Trophoblast cell (in vitro differentiated cells and primary cell): ENCODE results near the gene TRUB1.

Experiments used
- DNase-seq, 2 donors: peaks; one replicate each; pipeline ENCODE4 v3.0.0-alpha.2; 2016
- H2AFZ ChIP-seq: 2 replicates; pipeline ENCODE4 v1.6.1; 2013; ENCODE audit warnings: low read length, moderate library complexity, mild to moderate bottlenecking; ENCODE audit not compliant: insufficient read depth, poor library complexity
- H2AK5ac ChIP-seq: 2 replicates; pipeline ENCODE4 v1.6.1; 2013; ENCODE audit warnings: mild to moderate bottlenecking, low read length
- H2BK120ac ChIP-seq: 2 replicates; pipeline ENCODE4 v1.6.1; 2013; ENCODE audit warnings: low read length, mild to moderate bottlenecking, moderate library complexity; ENCODE audit not compliant: insufficient read depth, poor library complexity
- H2BK12ac ChIP-seq: 2 replicates; pipeline ENCODE4 v1.6.1; 2013; ENCODE audit warnings: mild to moderate bottlenecking, low read length, moderate library complexity
- H2BK5ac ChIP-seq: 2 replicates; pipeline ENCODE4 v1.6.1; 2013; ENCODE audit warnings: low read length, low read depth, moderate library complexity, mild to moderate bottlenecking; ENCODE audit not compliant: poor library complexity
- H3K14ac ChIP-seq: 2 replicates; pipeline ENCODE4 v1.6.1; 2013; ENCODE audit warnings: mild to moderate bottlenecking, low read length
- H3K18ac ChIP-seq: 2 replicates; pipeline ENCODE4 v1.6.1; 2013; ENCODE audit warnings: mild to moderate bottlenecking, low read length
- H3K23ac ChIP-seq: 2 replicates; pipeline ENCODE4 v1.6.1; 2013; ENCODE audit warnings: low read length
- H3K27ac ChIP-seq: 2 replicates; pipeline ENCODE4 v1.5.1; 2013; ENCODE audit warnings: low read depth, mild to moderate bottlenecking, inconsistent platforms, low read length, moderate library complexity
- H3K27me3 ChIP-seq: 2 replicates; pipeline ENCODE4 v1.6.1; 2013; ENCODE audit warnings: inconsistent platforms, mild to moderate bottlenecking, low read length, moderate library complexity; ENCODE audit not compliant: insufficient read depth
- H3K36me3 ChIP-seq, 2 experiments: 1 replicate in 1 of 2; 2 replicates in 1 of 2; pipeline ENCODE4 v1.6.1; 2013; ENCODE audit warnings: low read length in 2 of 2, mild to moderate bottlenecking in 2 of 2, moderate library complexity in 1 of 2; ENCODE audit not compliant: insufficient read depth in 2 of 2, control insufficient read depth in 1 of 2
- H3K4ac ChIP-seq: 2 replicates; pipeline ENCODE4 v1.6.1; 2013; ENCODE audit warnings: low read depth, mild to moderate bottlenecking, low read length, moderate library complexity
- H3K4me1 ChIP-seq, 2 experiments: 1 replicate in 1 of 2; 2 replicates in 1 of 2; pipeline ENCODE4 v1.6.1; 2013; ENCODE audit warnings: low read length in 2 of 2, mild to moderate bottlenecking in 2 of 2, moderate library complexity in 1 of 2; ENCODE audit not compliant: insufficient read depth in 2 of 2, control insufficient read depth in 1 of 2
- H3K4me2 ChIP-seq: 2 replicates; pipeline ENCODE4 v1.6.1; 2013; ENCODE audit warnings: inconsistent platforms, mild to moderate bottlenecking, low read length, moderate library complexity
- H3K4me3 ChIP-seq: 2 replicates; pipeline ENCODE4 v1.5.1; 2013; ENCODE audit warnings: mild to moderate bottlenecking, low read depth, low read length, inconsistent platforms
- H3K79me1 ChIP-seq: one replicate; pipeline ENCODE4 v1.6.1; 2013; ENCODE audit warnings: low read length
- H3K79me2 ChIP-seq: 2 replicates; pipeline ENCODE4 v1.6.1; 2013; ENCODE audit warnings: low read length, mild to moderate bottlenecking; ENCODE audit not compliant: control insufficient read depth, insufficient read depth, poor library complexity
- H3K9ac ChIP-seq: 2 replicates; pipeline ENCODE4 v1.6.1; 2013; ENCODE audit warnings: mild to moderate bottlenecking, low read length
- H3K9me3 ChIP-seq: 2 replicates; pipeline ENCODE4 v1.6.1; 2013; ENCODE audit warnings: low read depth, mild to moderate bottlenecking, control low read depth, inconsistent platforms, low read length; ENCODE audit not compliant: insufficient read depth
- H4K12ac ChIP-seq: 2 replicates; pipeline ENCODE4 v1.6.1; 2013; ENCODE audit warnings: low read depth, mild to moderate bottlenecking, low read length, moderate library complexity
- H4K8ac ChIP-seq: 2 replicates; pipeline ENCODE4 v1.6.1; 2013; ENCODE audit warnings: low read depth, mild to moderate bottlenecking, low read length, moderate library complexity
- H4K91ac ChIP-seq: one replicate; pipeline ENCODE4 v1.6.1; 2013; ENCODE audit warnings: low read depth, mild to moderate bottlenecking, low read length, moderate library complexity
- WGBS: extraction: QIAGEN DNeasy Blood & Tissue Kit; methylation state at CpG from one replicate; pipeline ENCODE4 v1.1.7; 2013; ENCODE audit warnings: missing lambda C conversion rate; ENCODE audit not compliant: insufficient read length, insufficient coverage; ENCODE audit errors: extremely low coverage; 5-methylcytosine and 5-hydroxymethylcytosine counted together

TRUB1 gene

DNA sequence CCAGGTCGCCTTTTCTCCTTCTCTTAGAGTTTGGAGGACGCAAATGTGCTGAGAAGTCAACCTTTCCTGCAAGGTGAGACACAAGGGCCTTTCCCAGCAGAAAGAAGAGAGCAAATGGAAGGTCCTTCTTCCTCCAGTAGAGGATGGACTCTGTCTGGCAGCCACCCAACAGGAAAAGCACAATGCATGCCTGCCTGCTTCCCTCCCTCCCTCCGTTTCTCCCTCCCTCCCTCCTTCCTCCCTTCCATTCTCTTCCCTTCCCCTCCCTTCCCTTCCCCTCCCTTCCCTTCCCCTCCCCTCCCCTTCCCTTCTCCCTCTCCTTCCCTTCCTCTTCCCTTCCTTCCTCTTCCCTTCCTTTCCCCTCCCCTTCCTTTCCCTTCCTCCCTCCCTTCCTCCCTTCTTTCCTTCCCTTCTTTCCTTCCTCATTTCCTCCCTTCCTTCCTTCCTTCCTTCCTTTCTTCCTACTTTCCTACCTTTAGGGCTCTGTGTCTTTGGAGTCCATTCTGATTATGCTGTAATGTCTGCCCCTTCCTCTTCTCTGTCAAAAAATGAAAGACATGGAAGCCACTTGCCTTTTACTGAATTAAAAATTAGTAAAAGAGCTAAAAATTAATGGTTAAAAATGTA lies 66.4 kb downstream of the TRUB1 start:
- H2BK120ac ChIP-seq, result no peak overlapping the region

DNA sequence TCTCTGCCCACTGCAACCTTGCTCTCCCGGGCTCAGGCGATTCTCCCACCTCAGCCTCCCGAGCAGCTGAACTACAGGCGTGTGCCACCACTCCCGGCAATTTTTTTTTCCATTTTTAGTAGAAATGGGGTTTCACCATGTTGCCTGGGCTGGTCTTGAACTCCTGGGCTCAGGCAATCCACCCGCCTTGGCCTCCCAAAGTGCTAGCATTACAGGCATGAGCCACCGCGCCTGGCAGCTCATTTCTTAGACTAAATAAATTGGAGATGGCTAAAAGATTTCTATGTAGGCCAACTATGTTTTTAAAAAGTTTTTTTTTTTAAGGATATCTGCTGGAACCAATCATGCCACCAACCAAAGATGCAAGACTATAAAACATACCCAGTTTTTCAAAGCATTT lies 67.8 kb downstream of the TRUB1 start:
- no peak overlapping the region for H2AK5ac ChIP-seq
- H3K14ac ChIP-seq, result no peak overlapping the region
- H3K9ac ChIP-seq, result no peak overlapping the region
- no CpG with 5 or more reads among the region's 8 CpGs for WGBS
- no peak overlapping the region for H3K23ac ChIP-seq
- H3K27ac ChIP-seq, result no peak overlapping the region
- DNase-seq, result no peak
- no peaks in the 10 kb centered on the region for H3K79me1 ChIP-seq
- no peaks in the 10 kb centered on the region for H3K27me3 ChIP-seq
- no peaks in the 10 kb centered on the region for H3K4me1 ChIP-seq
- H4K91ac ChIP-seq, result no peak overlapping the region
- no peak overlapping the region for H3K4me2 ChIP-seq
- no peak overlapping the region for H2AFZ ChIP-seq
- no peaks in the 10 kb centered on the region for H3K9me3 ChIP-seq
- no peak overlapping the region for H3K4ac ChIP-seq
- H2BK12ac ChIP-seq, result no peak overlapping the region
- H2BK5ac ChIP-seq, result no peak overlapping the region
- no peaks in the 10 kb centered on the region for H3K36me3 ChIP-seq
- H4K12ac ChIP-seq, result no peak overlapping the region
- H3K4me3 ChIP-seq, result no peak overlapping the region
- no peak overlapping the region for H4K8ac ChIP-seq
- H3K18ac ChIP-seq, result no peak overlapping the region
- no peaks in the 10 kb centered on the region for H3K79me2 ChIP-seq
- no peak overlapping the region for H2BK120ac ChIP-seq

More for the DNA sequence above, 66.4 kb downstream of the TRUB1 start:
- Histone ChIP-seq H3K14ac (no peak overlapping the region), H3K9me3 (no peaks in the 10 kb centered on the region), H2AK5ac (no peak overlapping the region), H4K12ac (no peak overlapping the region), H3K27ac (no peak overlapping the region), H2BK12ac (no peak overlapping the region), H4K8ac (no peak overlapping the region), H4K91ac (no peak overlapping the region), H3K4me3 (no peak overlapping the region), H3K27me3 (no peaks in the 10 kb centered on the region), H3K79me1 (no peaks in the 10 kb centered on the region), H3K4me1 (no peaks in the 10 kb centered on the region), H2AFZ (no peak overlapping the region), H2BK5ac (no peak overlapping the region), H3K36me3 (no peaks in the 10 kb centered on the region), H3K4ac (no peak overlapping the region), H3K23ac (no peak overlapping the region), H3K9ac (no peak overlapping the region), H3K79me2 (no peaks in the 10 kb centered on the region), H3K4me2 (no peak overlapping the region), H3K18ac (no peak overlapping the region)
- WGBS, result no CpG with 5 or more reads among the region's 3 CpGs
- no peak for DNase-seq

DNA sequence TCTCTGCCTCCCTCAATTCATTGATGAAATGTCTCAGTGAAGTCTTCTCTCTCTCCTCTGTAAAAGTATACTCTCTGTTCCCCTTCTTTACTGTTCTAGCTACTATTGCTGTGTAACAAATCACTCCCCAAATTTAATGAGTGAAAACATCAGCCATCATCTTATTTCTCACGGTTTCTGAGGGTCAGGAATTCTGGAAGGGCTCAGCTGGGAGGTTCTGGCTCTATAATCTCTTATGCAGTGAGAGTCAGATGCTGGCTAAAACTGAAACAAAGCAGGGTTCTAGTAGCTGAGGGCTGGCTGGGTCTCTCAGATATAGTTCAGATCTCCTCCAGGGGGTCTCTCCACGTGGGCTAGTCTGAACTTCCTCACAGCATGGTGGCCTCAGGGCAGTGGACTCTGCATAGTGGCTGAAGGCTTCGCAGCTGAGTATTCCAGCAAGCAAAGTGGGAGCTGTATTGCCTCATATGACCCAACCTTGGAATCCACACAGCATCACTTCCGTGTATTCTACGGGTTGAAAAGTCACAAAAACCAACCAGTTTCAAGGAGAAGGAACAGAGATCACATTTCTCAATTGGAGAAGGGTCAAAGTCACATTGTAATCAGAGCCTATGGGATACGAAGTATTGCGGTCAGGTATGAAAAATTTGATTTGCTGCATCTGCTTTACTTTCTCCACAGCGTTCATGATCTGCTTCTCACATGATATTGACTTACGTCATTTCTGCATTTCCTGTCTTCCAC lies 80.4 kb downstream of the TRUB1 start:
- Histone ChIP-seq H3K9me3 (peaks cover 2% of the 10 kb centered on the region), H3K4me3 (no peak overlapping the region), H2BK12ac (no peak overlapping the region), H4K12ac (no peak overlapping the region), H3K14ac (no peak overlapping the region), H3K36me3 (no peaks in the 10 kb centered on the region), H3K4me2 (no peak overlapping the region), H3K18ac (no peak overlapping the region), H3K79me2 (no peaks in the 10 kb centered on the region), H3K27me3 (no peaks in the 10 kb centered on the region), H3K27ac (no peak overlapping the region), H3K4me1 (no peaks in the 10 kb centered on the region), H4K8ac (no peak overlapping the region), H3K4ac (no peak overlapping the region), H2BK5ac (no peak overlapping the region), H2AK5ac (no peak overlapping the region), H3K79me1 (no peaks in the 10 kb centered on the region), H3K23ac (no peak overlapping the region), H2AFZ (no peak overlapping the region), H4K91ac (no peak overlapping the region), H2BK120ac (no peak overlapping the region), H3K9ac (no peak overlapping the region)
- no peak for DNase-seq
- no CpG with 5 or more reads among the region's 9 CpGs for whole genome bisulfite sequencing

DNA sequence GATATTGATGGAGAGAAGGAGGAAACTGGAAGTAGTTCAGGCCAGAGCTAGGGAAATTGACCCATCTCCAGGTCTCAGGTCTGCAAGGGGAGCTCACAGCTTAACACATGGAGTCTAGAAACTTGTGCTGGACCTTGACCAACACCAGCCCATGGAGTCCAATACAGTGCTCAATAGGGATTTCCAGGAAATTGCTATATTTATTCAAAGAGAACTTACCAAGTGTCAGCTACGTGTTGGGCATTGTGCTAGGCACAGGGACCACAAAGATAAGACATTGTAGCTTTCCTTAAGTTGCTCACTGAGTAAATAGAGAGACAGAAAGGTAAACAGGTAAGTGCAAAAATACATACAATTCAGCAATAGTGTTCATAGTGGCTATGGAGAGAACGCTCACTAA lies 82.5 kb downstream of the TRUB1 start:
- no peak overlapping the region for H4K91ac ChIP-seq
- no peak overlapping the region for H3K9ac ChIP-seq
- no peak overlapping the region for H3K4ac ChIP-seq
- H4K8ac ChIP-seq, result no peak overlapping the region
- peaks cover 2% of the 10 kb centered on the region for H3K9me3 ChIP-seq
- no peaks in the 10 kb centered on the region for H3K4me1 ChIP-seq
- no peak overlapping the region for H3K23ac ChIP-seq
- no peaks in the 10 kb centered on the region for H3K27me3 ChIP-seq
- no peak overlapping the region for H3K14ac ChIP-seq
- no peak overlapping the region for H2BK12ac ChIP-seq
- no peak for DNase-seq
- no peak overlapping the region for H2BK120ac ChIP-seq
- no peak overlapping the region for H3K18ac ChIP-seq
- H3K4me2 ChIP-seq, result no peak overlapping the region
- no peak overlapping the region for H4K12ac ChIP-seq
- H2AK5ac ChIP-seq, result no peak overlapping the region
- H3K4me3 ChIP-seq, result no peak overlapping the region
- H3K27ac ChIP-seq, result no peak overlapping the region
- H3K79me2 ChIP-seq, result no peaks in the 10 kb centered on the region
- no peak overlapping the region for H2AFZ ChIP-seq
- no peaks in the 10 kb centered on the region for H3K79me1 ChIP-seq
- no peak overlapping the region for H2BK5ac ChIP-seq
- WGBS, result no CpG with 5 or more reads among the region's 2 CpGs
- H3K36me3 ChIP-seq, result no peaks in the 10 kb centered on the region
